ENCODE data around the gene DHH. TPM values are rescaled to one million over a fixed set of nuclear protein-coding genes. Genes with fewer than 3 reads are reported as not detected.

The DHH gene
- total and polyA plus RNA-seq, 9 of the 15 experiments (the other 6 are each of a cell fraction or from before 2014, with no cell fraction given): 0.07 to 2.6 (median 0.54) TPM

DNA sequence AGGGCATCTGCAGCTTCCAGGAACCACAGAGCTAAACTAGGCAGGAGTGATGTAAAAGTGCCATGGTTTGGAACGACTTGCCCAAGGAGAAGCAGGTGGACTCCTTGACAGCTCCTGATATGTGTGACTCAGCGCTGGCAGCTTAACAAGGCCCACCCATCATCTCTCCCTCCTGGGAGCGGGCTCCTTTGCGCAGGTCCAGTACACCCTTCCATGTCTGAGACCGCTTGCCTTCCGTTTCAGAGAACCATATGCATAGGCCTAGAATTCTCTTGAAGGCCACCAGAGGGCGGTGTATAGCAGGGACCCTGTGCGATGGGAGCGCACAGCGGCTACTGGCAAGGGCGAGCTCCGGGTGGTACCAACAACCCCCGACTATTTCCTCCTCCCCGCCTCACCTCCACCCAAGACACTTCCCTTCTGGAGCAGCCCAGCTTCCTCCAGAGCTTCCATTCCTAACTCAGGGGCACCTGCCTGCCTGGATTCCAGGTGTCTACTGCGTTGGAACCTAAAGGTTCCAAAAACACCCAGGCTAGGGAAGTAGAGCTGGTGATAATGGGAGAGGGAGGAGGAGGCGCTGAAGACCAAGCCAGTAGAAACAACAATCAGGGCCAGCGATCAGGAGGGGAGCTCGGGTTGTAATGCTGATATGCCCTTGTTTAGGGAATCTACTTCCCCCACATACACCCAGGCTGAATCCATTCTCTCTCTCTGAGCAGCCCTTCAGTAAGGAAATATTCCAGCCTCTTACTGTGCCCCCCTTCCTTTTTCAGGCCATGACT lies 6.3 kb downstream of the DHH start (continued):
- TF ChIP-seq, protein P1, sequence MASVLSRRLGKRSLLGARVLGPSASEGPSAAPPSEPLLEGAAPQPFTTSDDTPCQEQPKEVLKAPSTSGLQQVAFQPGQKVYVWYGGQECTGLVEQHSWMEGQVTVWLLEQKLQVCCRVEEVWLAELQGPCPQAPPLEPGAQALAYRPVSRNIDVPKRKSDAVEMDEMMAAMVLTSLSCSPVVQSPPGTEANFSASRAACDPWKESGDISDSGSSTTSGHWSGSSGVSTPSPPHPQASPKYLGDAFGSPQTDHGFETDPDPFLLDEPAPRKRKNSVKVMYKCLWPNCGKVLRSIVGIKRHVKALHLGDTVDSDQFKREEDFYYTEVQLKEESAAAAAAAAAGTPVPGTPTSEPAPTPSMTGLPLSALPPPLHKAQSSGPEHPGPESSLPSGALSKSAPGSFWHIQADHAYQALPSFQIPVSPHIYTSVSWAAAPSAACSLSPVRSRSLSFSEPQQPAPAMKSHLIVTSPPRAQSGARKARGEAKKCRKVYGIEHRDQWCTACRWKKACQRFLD (CRISPR knock-in tag; IDR thresholded peaks at IDR 0.05): peak; percentile 85
- peak; percentile 34; the same call in 1 of the 2 replicates for TF ChIP-seq ARID1B (IDR thresholded peaks at IDR 0.05)
- TF ChIP-seq, protein P2, sequence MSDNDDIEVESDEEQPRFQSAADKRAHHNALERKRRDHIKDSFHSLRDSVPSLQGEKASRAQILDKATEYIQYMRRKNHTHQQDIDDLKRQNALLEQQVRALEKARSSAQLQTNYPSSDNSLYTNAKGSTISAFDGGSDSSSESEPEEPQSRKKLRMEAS (CRISPR knock-in tag; IDR thresholded peaks at IDR 0.05): peak; percentile 65
- TF ChIP-seq ZNF644 (tag; IDR thresholded peaks at IDR 0.05; ENCODE audit: low read depth): no peak
- TF ChIP-seq HEY1 (CRISPR knock-in tag; IDR thresholded peaks at IDR 0.05; ENCODE audit: borderline replicate concordance): no peak
- TF ChIP-seq ZNF174 (CRISPR knock-in tag; IDR thresholded peaks at IDR 0.05): no peak
- TF ChIP-seq MCM2 (IDR thresholded peaks at IDR 0.05; ENCODE audit: low read depth): no peak
- no peak for TF ChIP-seq NR2F6 (CRISPR knock-in tag; IDR thresholded peaks at IDR 0.05)
- TF ChIP-seq ZNF316 (IDR thresholded peaks at IDR 0.05): peak; percentile 49
- TF ChIP-seq ZNF695 (CRISPR knock-in tag; IDR thresholded peaks at IDR 0.05): no peak
- no peak for TF ChIP-seq BRCA1 (IDR thresholded peaks at IDR 0.05)
- no peak for TF ChIP-seq BRCA1 (CRISPR knock-in tag; IDR thresholded peaks at IDR 0.05)
- TF ChIP-seq, protein P3, sequence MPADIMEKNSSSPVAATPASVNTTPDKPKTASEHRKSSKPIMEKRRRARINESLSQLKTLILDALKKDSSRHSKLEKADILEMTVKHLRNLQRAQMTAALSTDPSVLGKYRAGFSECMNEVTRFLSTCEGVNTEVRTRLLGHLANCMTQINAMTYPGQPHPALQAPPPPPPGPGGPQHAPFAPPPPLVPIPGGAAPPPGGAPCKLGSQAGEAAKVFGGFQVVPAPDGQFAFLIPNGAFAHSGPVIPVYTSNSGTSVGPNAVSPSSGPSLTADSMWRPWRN (IDR thresholded peaks at IDR 0.05; ENCODE audit: low read depth): peak; percentile 46; the same call in 1 of the 2 replicates
- TF ChIP-seq ZNF311 (CRISPR knock-in tag; IDR thresholded peaks at IDR 0.05): no peak
- no peak for TF ChIP-seq ZNF347 (CRISPR knock-in tag; IDR thresholded peaks at IDR 0.05; ENCODE audit: low read depth)
- TF ChIP-seq SRF (CRISPR knock-in tag; IDR thresholded peaks at IDR 0.05): no peak
- no peak for TF ChIP-seq PTRF (tag; IDR thresholded peaks at IDR 0.05)
- peak; percentile 91; the same call in 1 of the 2 replicates for TF ChIP-seq XRCC5 (IDR thresholded peaks at IDR 0.05; ENCODE audit: low read depth, low read length)
- no peak for TF ChIP-seq FOXJ2 (tag; IDR thresholded peaks at IDR 0.05)
- TF ChIP-seq, protein P4, sequence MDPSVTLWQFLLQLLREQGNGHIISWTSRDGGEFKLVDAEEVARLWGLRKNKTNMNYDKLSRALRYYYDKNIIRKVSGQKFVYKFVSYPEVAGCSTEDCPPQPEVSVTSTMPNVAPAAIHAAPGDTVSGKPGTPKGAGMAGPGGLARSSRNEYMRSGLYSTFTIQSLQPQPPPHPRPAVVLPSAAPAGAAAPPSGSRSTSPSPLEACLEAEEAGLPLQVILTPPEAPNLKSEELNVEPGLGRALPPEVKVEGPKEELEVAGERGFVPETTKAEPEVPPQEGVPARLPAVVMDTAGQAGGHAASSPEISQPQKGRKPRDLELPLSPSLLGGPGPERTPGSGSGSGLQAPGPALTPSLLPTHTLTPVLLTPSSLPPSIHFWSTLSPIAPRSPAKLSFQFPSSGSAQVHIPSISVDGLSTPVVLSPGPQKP (CRISPR knock-in tag; IDR thresholded peaks at IDR 0.05): no peak
- TF ChIP-seq MTA2 (IDR thresholded peaks at IDR 0.05; ENCODE audit: low read depth): no peak; the same call in 1 of the 2 replicates
- no peak for TF ChIP-seq SAP30 (IDR thresholded peaks at IDR 0.05; ENCODE audit: borderline replicate concordance, insufficient read depth, low read depth, low read length, poor library complexity, severe bottlenecking)
- no peak for TF ChIP-seq ELF4 (CRISPR knock-in tag; IDR thresholded peaks at IDR 0.05)
- TF ChIP-seq, protein P5, sequence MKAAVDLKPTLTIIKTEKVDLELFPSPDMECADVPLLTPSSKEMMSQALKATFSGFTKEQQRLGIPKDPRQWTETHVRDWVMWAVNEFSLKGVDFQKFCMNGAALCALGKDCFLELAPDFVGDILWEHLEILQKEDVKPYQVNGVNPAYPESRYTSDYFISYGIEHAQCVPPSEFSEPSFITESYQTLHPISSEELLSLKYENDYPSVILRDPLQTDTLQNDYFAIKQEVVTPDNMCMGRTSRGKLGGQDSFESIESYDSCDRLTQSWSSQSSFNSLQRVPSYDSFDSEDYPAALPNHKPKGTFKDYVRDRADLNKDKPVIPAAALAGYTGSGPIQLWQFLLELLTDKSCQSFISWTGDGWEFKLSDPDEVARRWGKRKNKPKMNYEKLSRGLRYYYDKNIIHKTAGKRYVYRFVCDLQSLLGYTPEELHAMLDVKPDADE (conservative IDR thresholded peaks at IDR 0.05; ENCODE audit: control insufficient read depth, low read depth, low read length): no peak
- no peak for TF ChIP-seq ZNF79 (CRISPR knock-in tag; IDR thresholded peaks at IDR 0.05; ENCODE audit: low read depth)
